Neural progenitor cell (in vitro differentiated cells): ENCODE results near the gene ABAT. TPM values are rescaled to one million over a fixed set of nuclear protein-coding genes. Genes with fewer than 3 reads are reported as not detected.

Source experiments
- DNase-seq: peaks from one replicate; pipeline ENCODE4 v3.0.0-alpha.2; 2016; ENCODE audit warnings: low spot score
- H2AFZ ChIP-seq: fragments of 200-600 bp; sonication (generic); replicated peaks from 2 replicates; pipeline ENCODE4 v1.6.1; 2016; ENCODE audit warnings: antibody characterized with exemption
- H3F3A ChIP-seq: fragments of 200-600 bp; sonication (generic); 2 replicates; pipeline ENCODE4 v1.6.1; 2016; ENCODE audit warnings: antibody characterized with exemption, low read depth
- H3K27ac ChIP-seq: fragments of 200-600 bp; sonication (generic); 2 replicates; pipeline ENCODE4 v1.5.1; 2016; ENCODE audit warnings: mild to moderate bottlenecking
- H3K27me3 ChIP-seq: fragments of 200-600 bp; sonication (generic); 2 replicates; pipeline ENCODE4 v1.6.1; 2016; ENCODE audit warnings: mild to moderate bottlenecking, moderate library complexity
- H3K36me3 ChIP-seq: fragments of 200-600 bp; sonication (generic); 2 replicates; pipeline ENCODE4 v1.5.1; 2016
- H3K4me1 ChIP-seq: fragments of 200-600 bp; sonication (generic); 2 replicates; pipeline ENCODE4 v1.6.1; 2016; ENCODE audit warnings: mixed run types
- H3K4me2 ChIP-seq: fragments of 200-600 bp; sonication (generic); 2 replicates; pipeline ENCODE4 v1.6.1; 2016
- H3K4me3 ChIP-seq: fragments of 200-600 bp; sonication (generic); 2 replicates; pipeline ENCODE4 v1.5.1; 2016
- H3K79me2 ChIP-seq: fragments of 200-600 bp; sonication (generic); 2 replicates; pipeline ENCODE4 v1.6.1; 2016; ENCODE audit warnings: low read depth
- H3K9ac ChIP-seq: fragments of 200-600 bp; sonication (generic); 2 replicates; pipeline ENCODE4 v1.6.1; 2016
- H3K9me3 ChIP-seq: fragments of 200-600 bp; sonication (generic); 2 replicates; pipeline ENCODE4 v1.5.1; 2016; ENCODE audit warnings: low read depth
- H4K20me1 ChIP-seq: fragments of 200-600 bp; sonication (generic); 2 replicates; pipeline ENCODE4 v1.6.1; 2016; ENCODE audit warnings: low read depth
- H3K27ac Mint-ChIP-seq: 3 replicates; pipeline ENCODE4 v1.8.0; 2021; ENCODE audit warnings: mixed read lengths
- H3K27me3 Mint-ChIP-seq: 2 replicates; pipeline ENCODE4 v1.8.0; 2022; ENCODE audit warnings: low read depth, mild to moderate bottlenecking, inconsistent platforms, moderate library complexity, mixed read lengths; ENCODE audit not compliant: insufficient read depth
- H3K36me3 Mint-ChIP-seq: 3 replicates; pipeline ENCODE4 v1.8.0; 2021; ENCODE audit warnings: mixed read lengths
- H3K4me1 Mint-ChIP-seq: 3 replicates; pipeline ENCODE4 v1.8.0; 2021; ENCODE audit warnings: mixed read lengths
- H3K4me3 Mint-ChIP-seq: 3 replicates; pipeline ENCODE4 v1.8.0; 2021; ENCODE audit warnings: mild to moderate bottlenecking, moderate library complexity, mixed read lengths
- H3K9me3 Mint-ChIP-seq: 3 replicates; pipeline ENCODE4 v1.8.0; 2020; ENCODE audit warnings: mixed read lengths
- CTCF ChIP-seq: fragments of 200-600 bp; sonication (generic); IDR thresholded peaks from 2 replicates; pipeline ENCODE4 v1.5.1; 2017; ENCODE audit warnings: antibody characterized with exemption, mild to moderate bottlenecking
- EZH2 ChIP-seq: fragments of 200-600 bp; sonication (generic); IDR thresholded peaks from 2 replicates; pipeline ENCODE4 v1.6.1; 2017; ENCODE audit warnings: antibody characterized with exemption, mild to moderate bottlenecking, moderate library complexity
- EZH2phosphoT487 ChIP-seq: fragments of 200-600 bp; sonication (generic); IDR thresholded peaks from 2 replicates; pipeline ENCODE4 v1.6.1; 2017; ENCODE audit warnings: antibody characterized with exemption
- total RNA-seq: library from RNA; depleted of rRNA; stranded (reverse); fragments of >200 nt; gene quantifications from 2 replicates; pipeline ENCODE4 v1.2.3, GENCODE V29; 2015; ENCODE audit warnings: low replicate concordance

The ABAT gene
- total RNA-seq, 1 donor from 2014 or later = 7.3 TPM

DNA sequence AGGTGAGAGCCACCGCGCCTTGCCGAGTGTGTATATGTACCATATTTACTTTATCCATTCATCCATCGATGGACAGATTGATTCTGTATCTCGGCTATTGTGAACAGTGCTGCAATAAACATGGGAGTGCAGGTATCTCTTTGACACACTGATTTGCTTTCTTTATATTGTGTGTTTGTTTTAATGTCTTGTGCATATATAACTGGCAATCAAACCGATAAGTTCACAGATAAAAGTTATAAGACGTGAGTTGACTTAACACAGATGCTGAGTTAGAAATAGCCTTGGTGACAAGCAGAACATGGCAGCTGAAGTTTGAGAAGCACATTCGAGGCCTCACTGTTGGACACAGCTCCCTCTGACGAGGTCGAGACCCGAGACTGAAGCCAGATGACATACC lies 99.8 kb downstream of the ABAT start:
- no peak for TF ChIP-seq CTCF
- TF ChIP-seq EZH2phosphoT487 = no peak
- no peak for TF ChIP-seq EZH2
- Mint-ChIP-seq H3K4me3 (no peak overlapping the region), H3K27ac (no peak overlapping the region), H3K9me3 (no peaks in the 10 kb centered on the region), H3K27me3 (peaks cover 4% of the 10 kb centered on the region), H3K36me3 (peaks cover 35% of the 10 kb centered on the region), H3K4me1 (no peaks in the 10 kb centered on the region)
- Histone ChIP-seq H3F3A (no peaks in the 10 kb centered on the region), H3K9ac (no peak overlapping the region), H3K4me2 (no peak overlapping the region), H3K79me2 (no peaks in the 10 kb centered on the region), H2AFZ (no peak overlapping the region), H3K27me3 (no peaks in the 10 kb centered on the region), H3K9me3 (no peaks in the 10 kb centered on the region), H4K20me1 (no peaks in the 10 kb centered on the region), H3K27ac (no peak overlapping the region), H3K4me1 (no peaks in the 10 kb centered on the region), H3K36me3 (no peaks in the 10 kb centered on the region), H3K4me3 (no peak overlapping the region)
- DNase-seq = no peak

- Histone ChIP-seq H3K27me3 (no peaks in the 10 kb centered on the region), H3K36me3 (no peaks in the 10 kb centered on the region), H3K4me1 (no peaks in the 10 kb centered on the region), H3K79me2 (no peaks in the 10 kb centered on the region), H3K27ac (no peak overlapping the region), H3K9me3 (no peaks in the 10 kb centered on the region), H3K4me2 (no peak overlapping the region), H3K9ac (no peak overlapping the region), H3K4me3 (no peak overlapping the region), H4K20me1 (no peaks in the 10 kb centered on the region), H3F3A (no peaks in the 10 kb centered on the region), H2AFZ (no peak overlapping the region)
- no peaks in the 10 kb centered on the region for H3K4me1 Mint-ChIP-seq
- H3K27me3 Mint-ChIP-seq = peaks cover 4% of the 10 kb centered on the region
- peaks cover 39% of the 10 kb centered on the region for H3K36me3 Mint-ChIP-seq
- no peak for DNase-seq
- H3K9me3 Mint-ChIP-seq = no peaks in the 10 kb centered on the region
- TF ChIP-seq EZH2phosphoT487 (no peak), CTCF (no peak), EZH2 (no peak)
- no peak overlapping the region for H3K27ac Mint-ChIP-seq
- no peak overlapping the region for H3K4me3 Mint-ChIP-seq
These were observed 100.9 kb downstream of the ABAT start for GRCh38 chr16:8775359-8775758.

DNA sequence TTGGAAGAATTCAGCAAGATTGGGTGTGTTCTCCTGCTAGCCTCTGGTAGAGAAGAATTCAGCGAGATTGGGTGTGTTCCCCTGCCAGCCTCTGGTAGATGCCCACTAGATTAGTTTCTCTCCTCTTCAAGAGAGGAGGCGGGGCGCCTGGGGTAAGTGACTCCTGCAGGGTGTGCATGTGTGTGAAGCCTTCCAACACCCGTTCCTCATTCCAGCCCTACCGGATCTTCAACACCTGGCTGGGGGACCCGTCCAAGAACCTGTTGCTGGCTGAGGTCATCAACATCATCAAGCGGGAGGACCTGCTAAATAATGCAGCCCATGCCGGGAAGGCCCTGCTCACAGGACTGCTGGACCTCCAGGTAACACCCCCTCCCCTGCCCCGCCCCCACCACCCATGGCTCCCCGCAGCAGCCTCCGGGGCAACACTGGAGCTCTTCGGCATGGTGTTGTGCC lies 101.7 kb downstream of the ABAT start:
- no peaks in the 10 kb centered on the region for H3K36me3 ChIP-seq
- DNase-seq = no peak
- H3K36me3 Mint-ChIP-seq = peaks cover 42% of the 10 kb centered on the region
- H3K9me3 Mint-ChIP-seq = no peaks in the 10 kb centered on the region
- H3K27me3 Mint-ChIP-seq = peaks cover 4% of the 10 kb centered on the region
- no peak overlapping the region for H3K9ac ChIP-seq
- no peaks in the 10 kb centered on the region for H3F3A ChIP-seq
- no peak overlapping the region for H2AFZ ChIP-seq
- H3K27me3 ChIP-seq = no peaks in the 10 kb centered on the region
- no peaks in the 10 kb centered on the region for H3K4me1 ChIP-seq
- no peak overlapping the region for H3K4me3 ChIP-seq
- no peaks in the 10 kb centered on the region for H3K4me1 Mint-ChIP-seq
- no peak overlapping the region for H3K27ac ChIP-seq
- no peaks in the 10 kb centered on the region for H3K79me2 ChIP-seq
- H3K4me2 ChIP-seq = no peak overlapping the region
- no peak for TF ChIP-seq CTCF
- no peak for TF ChIP-seq EZH2
- no peak for TF ChIP-seq EZH2phosphoT487
- H4K20me1 ChIP-seq = no peaks in the 10 kb centered on the region
- H3K4me3 Mint-ChIP-seq = no peak overlapping the region
- no peaks in the 10 kb centered on the region for H3K9me3 ChIP-seq
- no peak overlapping the region for H3K27ac Mint-ChIP-seq
